GM23248 (cell line): ENCODE results near the gene PPIP5K1.

Experiments used
- EZH2 ChIP-seq: fragments of 200-600 bp; sonication (generic); IDR thresholded peaks from 2 replicates; pipeline ENCODE4 v1.6.1; 2018; ENCODE audit warnings: antibody characterized with exemption, mild to moderate bottlenecking; ENCODE audit not compliant: insufficient read depth, poor library complexity, severe bottlenecking
- EZH2phosphoT487 ChIP-seq: fragments of 200-600 bp; sonication (generic); IDR thresholded peaks from 2 replicates; pipeline ENCODE4 v1.6.1; 2018; ENCODE audit warnings: antibody characterized with exemption, moderate library complexity, mild to moderate bottlenecking, low read depth; ENCODE audit not compliant: insufficient read depth

DNA sequence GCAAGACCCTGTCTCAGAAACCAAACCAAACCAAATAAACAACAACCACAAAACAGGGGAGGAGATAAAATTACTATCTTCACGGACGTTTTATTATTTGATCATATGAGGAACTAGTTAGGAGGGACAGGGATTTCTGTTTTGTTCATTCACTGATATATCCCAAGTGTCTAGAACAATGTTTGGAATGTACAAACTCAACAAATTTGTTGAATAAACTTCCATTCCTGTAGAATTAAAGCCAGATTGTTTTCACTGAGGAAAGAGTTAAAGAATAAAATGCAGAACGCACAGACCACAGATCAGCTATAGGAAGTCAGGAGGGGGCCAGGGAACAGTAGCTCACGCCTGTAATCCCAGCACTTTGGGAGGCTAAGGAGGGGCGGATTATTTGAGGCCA is 35.1 kb upstream of the PPIP5K1 start:
- TF ChIP-seq EZH2 (no peak), EZH2phosphoT487 (no peak)
